ENCODE measurements around the gene BUD23.

Gene BUD23

DNA sequence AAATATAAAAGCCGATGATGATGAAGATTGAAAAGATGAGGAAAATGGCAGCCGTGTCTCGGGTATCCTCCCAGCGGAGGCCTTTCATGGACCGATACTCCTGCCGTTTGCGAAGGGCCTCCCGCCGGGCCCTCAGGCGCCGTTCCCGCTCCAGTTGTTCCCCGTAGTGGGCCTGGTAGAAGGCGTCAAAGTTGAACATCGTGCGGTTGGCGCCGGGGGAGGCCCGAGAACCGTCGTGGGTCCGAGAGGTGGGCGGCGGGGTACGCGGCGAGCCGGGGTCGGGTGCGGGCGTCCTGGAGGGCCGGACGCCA is 697 bp upstream of the BUD23 start:
- peak overlapping the region; percentile 93 for H3K4me3 ChIP-seq (ENCODE audit: low read depth, low read length)
- H3K4me1 ChIP-seq (ENCODE audit: control insufficient read depth, insufficient read depth, low read length) = peaks cover 12% of the 10 kb centered on the region; the same call in 1 of the 2 replicates
- peaks cover 33% of the 10 kb centered on the region for H3K36me3 ChIP-seq (ENCODE audit: control insufficient read depth, insufficient read depth, low read length)
- no peaks in the 10 kb centered on the region for H3K9me3 ChIP-seq (ENCODE audit: control insufficient read depth, insufficient read depth, low read depth, low read length)
- H3K9ac ChIP-seq (ENCODE audit: low read length) = peak overlapping the region; percentile 89
- H3K27me3 ChIP-seq (ENCODE audit: control insufficient read depth, insufficient read depth, low read length) = no peaks in the 10 kb centered on the region
- peak overlapping the region; percentile 66; the same call in 1 of the 2 replicates for H3K27ac ChIP-seq (ENCODE audit: low read depth, low read length)

GRCh38 chr7:73683788-73684693 is 644 bp downstream of the BUD23 start:
- H3K27me3 ChIP-seq (ENCODE audit: control insufficient read depth, insufficient read depth, low read length) = no peaks in the 10 kb centered on the region
- H3K36me3 ChIP-seq (ENCODE audit: control insufficient read depth, insufficient read depth, low read length) = peaks cover 34% of the 10 kb centered on the region
- peaks cover 12% of the 10 kb centered on the region; the same call in 1 of the 2 replicates for H3K4me1 ChIP-seq (ENCODE audit: control insufficient read depth, insufficient read depth, low read length)
- no peaks in the 10 kb centered on the region for H3K9me3 ChIP-seq (ENCODE audit: control insufficient read depth, insufficient read depth, low read depth, low read length)
- H3K9ac ChIP-seq (ENCODE audit: low read length) = peak overlapping the region; percentile 93
- peak overlapping the region; percentile 93 for H3K4me3 ChIP-seq (ENCODE audit: low read depth, low read length)
- peak overlapping the region; percentile 87 for H3K27ac ChIP-seq (ENCODE audit: low read depth, low read length)

DNA sequence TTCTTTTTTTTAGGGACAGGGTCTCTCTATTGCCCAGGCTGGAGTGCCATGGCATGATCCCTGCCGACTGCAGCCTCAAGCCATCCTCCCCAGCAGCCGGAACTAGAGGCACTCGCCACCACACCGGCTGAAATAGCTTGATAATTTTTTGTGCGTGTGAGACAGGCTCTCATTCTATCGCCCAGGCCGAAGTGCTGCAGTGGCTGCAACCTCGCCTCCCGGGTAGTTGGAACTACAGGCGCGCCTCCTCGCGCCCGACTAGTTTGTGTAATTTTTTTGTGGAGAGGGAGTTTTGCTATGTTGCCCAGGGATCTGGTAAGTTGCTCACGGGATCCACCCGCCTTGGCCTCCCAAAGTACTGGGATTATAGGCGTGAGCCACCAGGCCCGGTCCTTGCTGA is 1.9 kb downstream of the BUD23 start:
- Histone ChIP-seq H3K9me3 (ENCODE audit: control insufficient read depth, insufficient read depth, low read depth, low read length) (no peaks in the 10 kb centered on the region), H3K4me3 (ENCODE audit: low read depth, low read length) (no peak overlapping the region), H3K9ac (ENCODE audit: low read length) (no peak overlapping the region), H3K4me1 (ENCODE audit: control insufficient read depth, insufficient read depth, low read length) (peaks cover 12% of the 10 kb centered on the region; the same call in 1 of the 2 replicates), H3K27ac (ENCODE audit: low read depth, low read length) (no peak overlapping the region), H3K27me3 (ENCODE audit: control insufficient read depth, insufficient read depth, low read length) (no peaks in the 10 kb centered on the region), H3K36me3 (ENCODE audit: control insufficient read depth, insufficient read depth, low read length) (peaks cover 42% of the 10 kb centered on the region)

GRCh38 chr7:73688288-73688687 is 4.9 kb downstream of the BUD23 start:
- peaks cover 70% of the 10 kb centered on the region for H3K36me3 ChIP-seq (ENCODE audit: control insufficient read depth, insufficient read depth, low read length)
- H3K27me3 ChIP-seq (ENCODE audit: control insufficient read depth, insufficient read depth, low read length) = no peaks in the 10 kb centered on the region
- H3K27ac ChIP-seq (ENCODE audit: low read depth, low read length) = no peak overlapping the region
- H3K4me3 ChIP-seq (ENCODE audit: low read depth, low read length) = no peak overlapping the region
- no peaks in the 10 kb centered on the region for H3K9me3 ChIP-seq (ENCODE audit: control insufficient read depth, insufficient read depth, low read depth, low read length)
- no peak overlapping the region for H3K9ac ChIP-seq (ENCODE audit: low read length)
- H3K4me1 ChIP-seq (ENCODE audit: control insufficient read depth, insufficient read depth, low read length) = no peaks in the 10 kb centered on the region

DNA sequence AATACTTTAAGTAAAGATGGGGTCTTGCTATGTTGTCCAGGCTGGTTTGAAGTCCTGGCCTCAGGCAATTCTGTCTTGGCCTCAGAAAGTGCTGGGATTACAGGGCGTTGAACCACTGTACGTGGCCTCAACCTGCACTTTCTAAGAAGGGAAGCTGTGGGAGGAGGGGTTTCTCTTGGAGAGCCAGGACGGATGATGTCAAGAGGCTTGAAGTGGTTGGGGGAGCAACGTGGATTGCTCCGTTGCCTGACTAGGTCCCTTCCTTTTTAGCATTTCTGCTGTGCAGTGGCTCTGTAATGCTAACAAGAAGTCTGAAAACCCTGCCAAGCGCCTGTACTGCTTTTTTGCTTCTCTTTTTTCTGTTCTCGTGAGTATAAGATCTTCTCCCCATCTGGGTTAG is 7.2 kb downstream of the BUD23 start:
- H3K9me3 ChIP-seq (ENCODE audit: control insufficient read depth, insufficient read depth, low read depth, low read length) = no peaks in the 10 kb centered on the region
- H3K27me3 ChIP-seq (ENCODE audit: control insufficient read depth, insufficient read depth, low read length) = no peaks in the 10 kb centered on the region
- H3K4me1 ChIP-seq (ENCODE audit: control insufficient read depth, insufficient read depth, low read length) = no peaks in the 10 kb centered on the region
- peaks cover 89% of the 10 kb centered on the region for H3K36me3 ChIP-seq (ENCODE audit: control insufficient read depth, insufficient read depth, low read length)
- H3K9ac ChIP-seq (ENCODE audit: low read length) = no peak overlapping the region
- H3K4me3 ChIP-seq (ENCODE audit: low read depth, low read length) = no peak overlapping the region
- H3K27ac ChIP-seq (ENCODE audit: low read depth, low read length) = no peak overlapping the region

DNA sequence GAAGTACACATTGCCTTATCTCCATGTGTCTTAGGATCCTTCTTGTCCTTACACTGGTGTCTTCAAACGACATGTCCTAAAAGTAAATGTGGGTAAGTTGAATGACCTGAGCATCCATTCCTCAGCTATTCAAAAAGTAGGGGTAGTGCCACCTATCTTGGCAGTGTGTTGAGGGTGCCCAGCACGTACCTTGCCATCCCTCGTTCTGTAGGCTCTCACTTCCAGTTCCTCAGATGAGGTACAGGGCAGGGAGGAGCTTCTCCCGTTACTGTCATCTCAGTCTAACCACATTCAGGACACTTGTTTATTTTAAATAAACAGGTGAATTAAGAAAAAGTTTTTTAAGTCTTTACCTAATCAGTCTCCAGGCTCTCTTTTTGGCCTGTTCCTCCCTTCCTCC is 13.0 kb downstream of the BUD23 start:
- Histone ChIP-seq H3K27me3 (ENCODE audit: control insufficient read depth, insufficient read depth, low read length) (no peaks in the 10 kb centered on the region), H3K36me3 (ENCODE audit: control insufficient read depth, insufficient read depth, low read length) (peaks cover 89% of the 10 kb centered on the region), H3K9ac (ENCODE audit: low read length) (no peak overlapping the region), H3K9me3 (ENCODE audit: control insufficient read depth, insufficient read depth, low read depth, low read length) (no peaks in the 10 kb centered on the region), H3K4me3 (ENCODE audit: low read depth, low read length) (no peak overlapping the region), H3K4me1 (ENCODE audit: control insufficient read depth, insufficient read depth, low read length) (no peaks in the 10 kb centered on the region), H3K27ac (ENCODE audit: low read depth, low read length) (no peak overlapping the region)

GRCh38 chr7:73698410-73698809 is 15.0 kb downstream of the BUD23 start:
- no peak overlapping the region for H3K9ac ChIP-seq (ENCODE audit: low read length)
- H3K4me3 ChIP-seq (ENCODE audit: low read depth, low read length) = no peak overlapping the region
- peaks cover 72% of the 10 kb centered on the region for H3K36me3 ChIP-seq (ENCODE audit: control insufficient read depth, insufficient read depth, low read length)
- no peaks in the 10 kb centered on the region for H3K27me3 ChIP-seq (ENCODE audit: control insufficient read depth, insufficient read depth, low read length)
- H3K9me3 ChIP-seq (ENCODE audit: control insufficient read depth, insufficient read depth, low read depth, low read length) = no peaks in the 10 kb centered on the region
- H3K27ac ChIP-seq (ENCODE audit: low read depth, low read length) = no peak overlapping the region
- peaks cover 5% of the 10 kb centered on the region for H3K4me1 ChIP-seq (ENCODE audit: control insufficient read depth, insufficient read depth, low read length)

- peaks cover 61% of the 10 kb centered on the region for H3K36me3 ChIP-seq (ENCODE audit: control insufficient read depth, insufficient read depth, low read length)
- H3K27me3 ChIP-seq (ENCODE audit: control insufficient read depth, insufficient read depth, low read length) = no peaks in the 10 kb centered on the region
- H3K4me3 ChIP-seq (ENCODE audit: low read depth, low read length) = no peak overlapping the region
- no peak overlapping the region for H3K27ac ChIP-seq (ENCODE audit: low read depth, low read length)
- H3K9me3 ChIP-seq (ENCODE audit: control insufficient read depth, insufficient read depth, low read depth, low read length) = no peaks in the 10 kb centered on the region
- no peak overlapping the region for H3K9ac ChIP-seq (ENCODE audit: low read length)
- peaks cover 13% of the 10 kb centered on the region for H3K4me1 ChIP-seq (ENCODE audit: control insufficient read depth, insufficient read depth, low read length)
Measured at GRCh38 chr7:73699370-73700068, 16.1 kb downstream of the BUD23 start.

DNA sequence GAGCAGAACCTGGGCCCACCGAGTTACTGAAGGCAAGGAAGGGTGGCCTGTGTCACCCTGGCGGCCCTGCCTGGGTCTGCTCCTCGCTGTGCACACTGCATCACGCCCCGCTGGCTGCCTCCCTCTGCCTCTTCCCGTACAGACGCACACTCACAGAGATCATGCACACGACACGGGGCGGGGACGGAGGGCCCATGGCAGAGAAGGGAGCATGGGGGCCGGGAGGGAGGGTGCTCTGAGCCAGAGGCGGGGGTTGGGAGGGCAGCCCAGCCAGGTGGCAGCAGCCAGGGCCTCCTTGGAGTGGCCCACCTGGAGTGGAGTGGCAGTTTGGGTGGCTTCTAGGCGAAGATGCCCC is 16.6 kb downstream of the BUD23 start:
- Histone ChIP-seq H3K27ac (ENCODE audit: low read depth, low read length) (no peak overlapping the region), H3K36me3 (ENCODE audit: control insufficient read depth, insufficient read depth, low read length) (peaks cover 56% of the 10 kb centered on the region), H3K9me3 (ENCODE audit: control insufficient read depth, insufficient read depth, low read depth, low read length) (no peaks in the 10 kb centered on the region), H3K4me3 (ENCODE audit: low read depth, low read length) (no peak overlapping the region), H3K27me3 (ENCODE audit: control insufficient read depth, insufficient read depth, low read length) (no peaks in the 10 kb centered on the region), H3K9ac (ENCODE audit: low read length) (no peak overlapping the region), H3K4me1 (ENCODE audit: control insufficient read depth, insufficient read depth, low read length) (peaks cover 14% of the 10 kb centered on the region)

DNA sequence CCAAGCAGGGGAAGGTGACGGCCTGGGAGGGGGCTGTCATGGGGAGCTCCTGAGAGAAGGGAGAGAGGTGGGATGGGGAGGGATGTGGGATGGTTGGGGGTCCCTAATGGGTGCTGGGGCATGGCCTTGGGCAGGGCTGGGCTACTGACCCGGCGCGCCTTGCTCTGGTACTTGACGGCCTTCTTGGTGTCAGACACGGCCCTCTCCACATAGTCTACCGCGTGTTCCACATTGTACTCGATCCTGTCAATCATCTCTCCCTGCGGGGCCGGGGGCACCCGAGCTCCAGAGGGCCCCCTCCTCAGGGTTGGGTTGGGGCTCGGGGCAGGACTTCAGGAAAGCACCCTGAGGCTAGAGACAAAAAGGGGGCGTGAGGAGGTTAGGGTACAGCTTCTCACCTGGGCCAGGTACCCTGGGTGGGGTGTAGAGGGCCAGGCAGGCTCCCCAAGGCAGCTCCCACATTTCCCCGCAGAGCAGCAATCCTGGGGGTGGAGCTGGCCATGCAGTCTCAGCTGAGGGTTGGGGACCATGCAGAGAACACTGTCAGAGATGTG is 17.3 kb downstream of the BUD23 start:
- H3K27me3 ChIP-seq (ENCODE audit: control insufficient read depth, insufficient read depth, low read length) = no peaks in the 10 kb centered on the region
- peaks cover 15% of the 10 kb centered on the region for H3K4me1 ChIP-seq (ENCODE audit: control insufficient read depth, insufficient read depth, low read length)
- H3K9ac ChIP-seq (ENCODE audit: low read length) = no peak overlapping the region
- H3K36me3 ChIP-seq (ENCODE audit: control insufficient read depth, insufficient read depth, low read length) = peaks cover 51% of the 10 kb centered on the region
- H3K27ac ChIP-seq (ENCODE audit: low read depth, low read length) = no peak overlapping the region
- H3K4me3 ChIP-seq (ENCODE audit: low read depth, low read length) = no peak overlapping the region
- H3K9me3 ChIP-seq (ENCODE audit: control insufficient read depth, insufficient read depth, low read depth, low read length) = no peaks in the 10 kb centered on the region

- Histone ChIP-seq H3K9me3 (ENCODE audit: control insufficient read depth, insufficient read depth, low read depth, low read length) (no peaks in the 10 kb centered on the region), H3K4me3 (ENCODE audit: low read depth, low read length) (no peak overlapping the region), H3K27ac (ENCODE audit: low read depth, low read length) (no peak overlapping the region), H3K9ac (ENCODE audit: low read length) (no peak overlapping the region), H3K36me3 (ENCODE audit: control insufficient read depth, insufficient read depth, low read length) (peaks cover 42% of the 10 kb centered on the region), H3K27me3 (ENCODE audit: control insufficient read depth, insufficient read depth, low read length) (no peaks in the 10 kb centered on the region), H3K4me1 (ENCODE audit: control insufficient read depth, insufficient read depth, low read length) (peaks cover 22% of the 10 kb centered on the region)
Measured at GRCh38 chr7:73701357-73701995, 18.1 kb downstream of the BUD23 start.

Measured in HUES6 (cell line).